GM23248 (cell line): Measurements from ENCODE around the gene RAI1.

Experiments used
- EZH2 ChIP-seq: fragments of 200-600 bp; sonication (generic); IDR thresholded peaks from 2 replicates; pipeline ENCODE4 v1.6.1; 2018; ENCODE audit warnings: antibody characterized with exemption, mild to moderate bottlenecking; ENCODE audit not compliant: insufficient read depth, poor library complexity, severe bottlenecking
- EZH2phosphoT487 ChIP-seq: fragments of 200-600 bp; sonication (generic); IDR thresholded peaks from 2 replicates; pipeline ENCODE4 v1.6.1; 2018; ENCODE audit warnings: antibody characterized with exemption, moderate library complexity, mild to moderate bottlenecking, low read depth; ENCODE audit not compliant: insufficient read depth

GRCh38 chr17:17676752-17677151, 4.5 kb upstream of the RAI1 start:
- TF ChIP-seq EZH2 (no peak), EZH2phosphoT487 (no peak)
